ENCODE data around the gene SLC30A2.

GRCh38 chr1:26066160-26066559, 20.2 kb upstream of the SLC30A2 start:
- TF ChIP-seq CTCF (IDR thresholded peaks at IDR 0.05) (no peak), POLR2A (IDR thresholded peaks at IDR 0.05) (no peak)

Measured in esophagus squamous epithelium (tissue), 4 donors.